ENCODE results near the gene VPS52.

The VPS52 gene

GRCh38 chr6:33297406-33297955 is 25.8 kb upstream of the VPS52 start:
- Histone ChIP-seq H3K36me3 (replicated peaks; ENCODE audit: low read depth, low read length) (peaks cover 13% of the 10 kb centered on the region), H4K20me1 (ENCODE audit: insufficient read depth, low read length) (no peaks in the 10 kb centered on the region), H3K4me2 (ENCODE audit: low read length) (peak overlapping the region; percentile 100), H3K79me2 (ENCODE audit: low read length) (peaks cover 4% of the 10 kb centered on the region; the same call in 1 of the 2 replicates), H3K27ac (ENCODE audit: low read length) (peak overlapping the region; percentile 98), H3K9me3 (ENCODE audit: insufficient read depth, low read length) (no peaks in the 10 kb centered on the region), H2AFZ (ENCODE audit: low read depth, low read length) (no peak overlapping the region), H3K9ac (ENCODE audit: low read length) (peak overlapping the region; percentile 95), H3K4me3 (ENCODE audit: low read length) (peak overlapping the region; percentile 99), H3K27me3 (ENCODE audit: low read depth, low read length) (no peaks in the 10 kb centered on the region), H3K4me1 (ENCODE audit: low read length) (peaks cover 16% of the 10 kb centered on the region)
- TF ChIP-seq EZH2phosphoT487 (IDR thresholded peaks at IDR 0.05; ENCODE audit: low read depth) (no peak), CTCF (IDR thresholded peaks at IDR 0.05; ENCODE audit: low read depth, low read length) (no peak)

GRCh38 chr6:33296797-33297405 is 25.2 kb upstream of the VPS52 start:
- Histone ChIP-seq H3K36me3 (replicated peaks; ENCODE audit: low read depth, low read length) (peaks cover 15% of the 10 kb centered on the region), H3K4me3 (ENCODE audit: low read length) (peak overlapping the region; percentile 99), H3K4me2 (ENCODE audit: low read length) (peak overlapping the region; percentile 100), H3K9ac (ENCODE audit: low read length) (peak overlapping the region; percentile 95), H3K4me1 (ENCODE audit: low read length) (peaks cover 16% of the 10 kb centered on the region), H3K79me2 (ENCODE audit: low read length) (peaks cover 4% of the 10 kb centered on the region; the same call in 1 of the 2 replicates), H3K27me3 (ENCODE audit: low read depth, low read length) (no peaks in the 10 kb centered on the region), H4K20me1 (ENCODE audit: insufficient read depth, low read length) (no peaks in the 10 kb centered on the region), H2AFZ (ENCODE audit: low read depth, low read length) (no peak overlapping the region), H3K9me3 (ENCODE audit: insufficient read depth, low read length) (no peaks in the 10 kb centered on the region), H3K27ac (ENCODE audit: low read length) (peak overlapping the region; percentile 98)
- no peak for TF ChIP-seq EZH2phosphoT487 (IDR thresholded peaks at IDR 0.05; ENCODE audit: low read depth)
- TF ChIP-seq CTCF (IDR thresholded peaks at IDR 0.05; ENCODE audit: low read depth, low read length), result no peak

GRCh38 chr6:33295621-33296369 is 24.1 kb upstream of the VPS52 start:
- Histone ChIP-seq H4K20me1 (ENCODE audit: insufficient read depth, low read length) (no peaks in the 10 kb centered on the region), H3K27me3 (ENCODE audit: low read depth, low read length) (no peaks in the 10 kb centered on the region), H3K79me2 (ENCODE audit: low read length) (peaks cover 7% of the 10 kb centered on the region), H3K4me3 (ENCODE audit: low read length) (no peak overlapping the region), H2AFZ (ENCODE audit: low read depth, low read length) (no peak overlapping the region), H3K27ac (ENCODE audit: low read length) (no peak overlapping the region), H3K36me3 (replicated peaks; ENCODE audit: low read depth, low read length) (peaks cover 17% of the 10 kb centered on the region), H3K4me2 (ENCODE audit: low read length) (no peak overlapping the region), H3K9me3 (ENCODE audit: insufficient read depth, low read length) (no peaks in the 10 kb centered on the region), H3K9ac (ENCODE audit: low read length) (no peak overlapping the region), H3K4me1 (ENCODE audit: low read length) (peaks cover 16% of the 10 kb centered on the region)
- TF ChIP-seq CTCF (IDR thresholded peaks at IDR 0.05; ENCODE audit: low read depth, low read length) (no peak), EZH2phosphoT487 (IDR thresholded peaks at IDR 0.05; ENCODE audit: low read depth) (no peak)

Data from OCI-LY3 (cell line).